ENCODE results near the gene SFMBT1.
"Not testable (repeated sequence)": the region's sequence is repeated elsewhere in the genome, so short reads cannot be mapped to it uniquely, and the experiment has no call there.

The SFMBT1 gene

DNA sequence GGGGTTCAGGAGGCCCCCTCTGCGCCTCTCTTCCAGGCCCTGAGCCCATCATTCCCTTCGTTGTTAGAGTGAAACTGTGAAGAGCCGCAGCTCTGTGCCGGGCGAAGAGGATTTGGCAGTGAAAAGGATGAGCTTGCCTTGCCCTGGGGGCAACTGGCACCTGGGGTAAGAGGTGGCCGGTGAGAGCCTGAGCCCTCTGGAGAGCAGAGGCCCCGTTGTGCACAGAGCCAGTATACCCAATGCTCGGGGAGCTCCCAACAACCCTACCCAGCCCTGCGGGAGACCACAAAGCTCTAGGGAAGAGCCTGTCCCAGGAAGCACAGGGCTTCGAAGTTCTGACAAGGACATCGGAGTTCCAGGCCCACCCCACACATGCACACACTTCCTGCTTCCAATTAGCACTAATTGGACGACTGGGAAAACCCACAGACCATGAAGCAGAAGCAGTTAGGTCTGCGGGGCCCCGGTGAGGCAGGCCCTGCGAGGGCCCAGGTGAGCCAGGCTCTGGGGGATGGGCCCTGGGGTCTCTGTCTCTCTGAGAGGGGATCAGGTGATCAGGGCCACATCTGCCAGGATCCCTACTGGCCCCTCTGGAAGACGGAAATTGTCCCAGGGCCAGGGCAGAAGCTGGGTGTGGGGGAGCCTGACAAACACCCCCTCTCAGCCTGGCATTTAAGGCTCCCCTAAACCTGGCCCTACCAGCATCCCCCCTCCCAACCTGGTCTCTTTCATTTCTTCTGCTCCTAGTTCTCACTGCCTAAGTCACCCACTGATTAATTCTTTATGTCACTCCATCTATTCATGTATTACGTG is 27.9 kb upstream of the SFMBT1 start:
- DNase-seq: no peak

DNA sequence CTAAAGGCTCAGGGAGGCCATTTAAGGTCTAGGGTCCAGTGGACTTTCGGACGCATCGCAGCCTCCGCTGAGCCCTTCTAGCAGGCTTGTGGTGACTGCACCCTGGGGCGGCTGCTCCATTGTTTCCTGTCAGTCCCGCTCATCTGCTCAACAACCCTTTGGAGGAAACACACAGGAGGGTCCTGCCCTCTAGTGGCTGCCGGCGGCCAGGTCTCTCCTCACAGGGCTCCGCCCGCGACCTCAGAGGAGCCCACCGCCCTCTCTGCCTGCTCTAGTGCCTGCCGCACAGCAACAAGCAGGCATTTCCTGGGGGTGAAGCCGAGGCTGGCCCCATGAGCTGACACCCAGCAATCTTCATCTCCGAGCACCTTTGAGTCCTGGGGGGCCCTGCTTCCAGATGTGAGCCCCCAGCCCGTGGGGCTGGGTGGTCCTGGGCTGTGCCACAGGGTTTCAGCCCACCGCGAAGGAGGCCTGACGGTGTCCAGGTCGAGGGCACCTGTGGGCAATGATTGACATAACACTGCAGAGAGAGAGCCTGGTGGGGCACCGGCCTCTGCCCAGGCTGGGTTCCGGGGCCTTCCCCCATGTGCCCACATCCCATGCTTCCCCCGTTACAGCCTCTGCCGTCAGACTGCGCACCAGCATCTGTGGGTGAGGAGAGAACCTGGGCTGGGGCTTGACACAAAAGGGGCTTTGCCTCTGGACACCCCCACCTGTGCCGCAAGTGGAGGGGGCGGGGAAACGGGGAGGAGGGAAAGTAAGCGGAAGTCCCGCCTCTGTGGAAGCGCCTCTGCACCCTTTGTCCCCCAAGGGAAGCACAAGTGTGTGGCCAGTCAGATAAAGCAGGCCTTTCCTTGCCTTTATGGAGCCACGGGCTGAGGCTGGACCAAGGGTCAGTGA is 27.0 kb upstream of the SFMBT1 start:
- peak; percentile 94 for DNase-seq

DNA sequence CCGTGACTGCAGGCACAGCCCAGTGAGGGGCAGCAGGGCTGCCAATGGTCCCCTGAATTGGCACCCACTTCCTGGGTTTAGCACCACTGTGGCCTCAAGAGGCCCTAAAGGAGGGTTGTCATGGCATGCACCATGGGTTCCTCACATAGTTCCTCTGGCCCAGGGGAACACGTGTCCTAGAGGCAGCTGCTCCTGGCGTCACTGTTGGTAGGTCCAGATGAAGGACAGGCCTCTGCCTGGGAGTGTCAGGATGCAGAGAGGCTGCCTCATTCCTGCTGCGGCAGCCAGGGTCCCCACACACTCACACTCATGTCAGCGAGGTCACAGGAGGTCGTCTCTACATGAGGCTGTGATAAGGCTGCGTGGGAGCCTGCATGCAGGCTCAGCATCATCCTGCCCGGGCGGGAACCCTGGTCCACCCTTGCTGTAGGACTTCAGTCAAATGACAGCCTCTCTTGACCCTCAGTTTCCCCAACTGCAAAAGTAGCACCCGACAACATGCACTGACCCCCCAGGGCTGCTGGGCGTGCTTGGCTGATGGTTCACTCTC is 26.1 kb upstream of the SFMBT1 start:
- DNase-seq: no peak

DNA sequence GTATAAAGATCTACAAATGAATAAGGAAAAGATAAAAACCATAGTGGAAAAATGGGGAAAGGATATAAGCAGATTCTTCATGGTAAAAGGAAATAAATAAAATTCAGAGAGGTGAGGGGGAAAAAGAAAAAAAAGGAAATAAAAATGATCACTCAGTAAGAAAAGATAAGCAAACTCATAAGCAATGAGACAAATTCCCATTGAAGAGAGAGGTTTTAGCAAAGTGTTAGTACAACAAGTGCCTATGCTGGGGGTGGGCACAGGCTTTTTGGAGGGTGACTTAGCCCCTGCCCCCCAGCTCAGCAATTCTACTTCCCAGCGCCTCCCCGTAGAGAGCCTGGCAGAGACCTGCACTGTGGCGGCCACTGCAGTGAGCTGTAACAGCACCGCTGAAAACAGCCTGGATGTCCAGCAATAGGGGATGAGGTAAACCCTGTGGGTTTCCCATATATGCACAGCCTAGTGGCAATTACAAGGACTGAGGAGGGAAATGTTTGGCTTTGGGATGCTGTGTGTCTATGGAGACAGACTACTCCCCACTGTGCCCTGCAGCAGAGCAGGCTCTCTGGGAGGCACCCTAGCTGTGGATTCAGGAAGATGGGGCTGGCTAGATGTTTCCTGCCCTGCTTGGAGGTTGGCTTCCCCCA is 23.7 kb upstream of the SFMBT1 start:
- no peak for DNase-seq

DNA sequence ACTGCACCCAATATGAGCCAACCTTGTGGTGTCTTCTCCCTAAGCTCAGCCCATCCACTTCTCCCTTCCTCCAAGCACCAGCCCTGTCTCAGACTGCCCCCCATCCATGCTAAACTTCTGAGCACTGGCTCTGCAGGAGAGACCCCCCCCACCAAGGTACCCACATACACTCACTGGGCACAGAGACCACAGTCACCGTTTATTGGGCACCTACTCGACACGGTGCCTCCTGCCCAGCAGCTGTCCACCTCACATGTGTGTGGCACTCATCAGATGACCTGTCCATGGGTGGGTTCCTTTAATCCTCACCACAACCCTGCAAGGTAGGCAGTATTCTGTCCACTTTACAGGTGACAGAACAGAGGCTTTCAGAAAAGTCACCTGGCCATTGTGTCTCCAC is 22.3 kb upstream of the SFMBT1 start:
- DNase-seq: no peak

DNA sequence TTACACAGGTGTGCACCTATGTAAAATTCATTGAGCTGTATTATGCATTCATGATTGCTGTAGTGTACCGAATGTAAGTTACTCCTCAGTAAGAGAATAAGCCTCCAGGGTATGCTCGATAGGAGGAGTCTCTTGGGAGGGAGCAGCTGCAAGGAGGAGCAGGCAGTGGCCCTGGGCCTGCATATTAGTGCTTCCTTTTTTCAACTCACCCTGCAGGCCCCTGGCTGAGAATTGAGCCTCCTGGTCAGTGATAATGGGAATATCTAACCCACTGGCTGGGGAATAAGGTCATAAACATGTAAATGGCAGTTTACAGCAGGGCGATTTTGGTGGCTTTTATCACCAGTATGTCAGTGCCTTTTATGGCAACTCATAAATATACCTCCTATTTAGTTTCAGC is 21.7 kb upstream of the SFMBT1 start:
- DNase-seq: no peak

DNA sequence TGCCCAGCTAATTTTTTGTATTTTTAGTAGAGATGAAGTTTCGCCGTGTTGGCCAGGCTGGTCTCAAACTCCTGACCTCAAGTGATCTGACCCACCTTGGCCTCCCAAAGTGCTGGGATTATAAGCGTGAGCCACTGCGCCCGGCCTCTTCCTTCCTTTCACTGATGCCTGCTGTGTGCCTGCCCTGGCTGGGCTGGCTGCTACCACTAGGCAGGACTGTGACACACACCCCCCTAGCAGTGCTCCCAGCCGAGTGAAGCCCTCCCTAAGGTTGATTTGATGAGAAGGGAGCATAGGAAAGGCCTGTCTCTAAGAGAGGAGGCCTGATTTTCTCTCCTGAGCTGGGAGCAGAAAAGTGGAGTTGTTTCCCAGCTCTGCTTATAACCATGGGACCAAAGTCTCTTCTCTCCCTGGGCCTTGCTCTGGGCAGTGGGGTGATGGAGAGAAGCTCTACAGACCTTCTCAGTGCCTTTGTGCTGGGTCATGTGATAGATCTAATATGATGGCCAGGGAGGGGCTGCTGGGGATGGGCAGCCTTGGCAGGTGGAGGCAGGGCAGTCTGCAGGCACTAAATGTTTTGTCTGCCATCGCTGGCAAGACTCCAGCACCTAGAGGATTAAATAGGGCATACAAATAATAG is 20.1 kb upstream of the SFMBT1 start:
- no peak for DNase-seq

DNA sequence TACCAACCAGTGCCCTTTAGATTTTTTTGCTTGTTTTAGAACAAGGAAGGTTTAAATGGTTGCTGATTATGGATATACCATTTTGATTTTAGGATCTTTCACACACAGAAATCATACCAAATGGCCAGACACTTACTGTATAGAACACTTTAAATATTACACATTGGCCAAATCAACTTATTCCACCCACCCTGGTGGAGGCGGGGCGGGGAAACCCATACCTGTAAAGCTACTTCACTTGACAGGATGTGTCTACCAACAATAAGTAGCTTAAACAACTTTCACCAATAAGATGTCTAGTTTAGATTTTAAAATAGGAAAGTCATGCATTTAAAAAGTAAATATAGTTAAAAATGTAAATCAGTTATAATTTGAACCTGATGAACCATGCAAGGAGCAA is 17.0 kb upstream of the SFMBT1 start:
- DNase-seq: no peak

DNA sequence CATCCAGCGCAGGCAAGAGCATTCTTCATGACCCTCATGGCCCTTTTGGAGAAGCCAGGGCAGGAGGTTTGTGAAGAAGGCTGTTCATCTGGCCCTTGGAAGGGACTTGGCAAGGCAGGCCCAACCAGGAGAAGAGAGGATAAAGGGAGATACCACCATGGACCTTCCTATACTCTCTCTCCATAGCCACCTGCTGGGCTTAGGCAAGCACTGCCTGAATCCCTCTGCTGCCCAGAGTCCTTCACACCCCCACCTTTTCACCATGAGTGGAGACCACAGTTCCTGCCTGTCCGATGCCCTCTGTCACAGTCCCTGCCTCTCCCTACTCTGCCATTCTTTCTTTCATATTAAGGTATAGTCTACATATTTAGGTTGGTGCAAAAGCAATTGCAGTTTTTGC is 10.6 kb upstream of the SFMBT1 start:
- peak; percentile 53 for DNase-seq

DNA sequence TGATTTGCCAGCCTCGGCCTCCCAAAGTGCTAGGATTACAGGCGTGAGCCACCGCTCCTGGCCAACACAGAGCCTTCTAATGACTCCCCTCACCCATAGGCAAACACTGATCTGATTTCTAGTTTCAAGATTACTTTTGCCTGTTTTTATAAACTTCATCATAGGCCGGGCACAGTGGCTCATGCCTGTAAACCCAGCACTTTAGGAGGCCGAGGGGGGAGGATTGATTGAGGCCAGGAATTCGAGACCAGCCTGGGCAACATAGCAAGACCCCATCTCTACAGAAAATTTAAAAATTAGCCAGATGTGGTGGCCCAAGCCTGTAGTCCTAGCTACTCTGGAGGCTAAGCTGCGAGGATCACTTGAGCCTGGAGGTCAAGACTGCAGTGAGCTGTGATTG is 8.4 kb upstream of the SFMBT1 start:
- DNase-seq: not testable (repeated sequence)

DNA sequence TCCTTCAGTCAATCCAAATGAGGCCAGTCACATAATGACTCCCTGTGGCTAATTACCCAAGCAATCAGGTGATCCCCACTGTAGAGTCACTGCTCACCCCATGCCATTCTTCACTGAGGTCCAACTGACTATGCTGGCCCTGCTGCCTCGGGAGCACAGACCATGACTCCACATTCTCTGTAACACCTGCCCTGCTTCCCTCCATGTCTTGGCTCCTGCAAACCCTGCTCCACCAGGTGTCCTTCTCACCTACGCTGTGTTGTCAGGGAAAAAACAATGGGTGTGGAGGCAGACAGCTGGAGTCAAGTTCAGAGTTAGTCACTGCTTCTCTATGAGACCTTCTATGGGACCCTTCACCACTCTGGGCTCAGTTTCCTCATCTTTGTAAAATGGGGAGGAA is 6.1 kb upstream of the SFMBT1 start:
- DNase-seq: no peak

DNA sequence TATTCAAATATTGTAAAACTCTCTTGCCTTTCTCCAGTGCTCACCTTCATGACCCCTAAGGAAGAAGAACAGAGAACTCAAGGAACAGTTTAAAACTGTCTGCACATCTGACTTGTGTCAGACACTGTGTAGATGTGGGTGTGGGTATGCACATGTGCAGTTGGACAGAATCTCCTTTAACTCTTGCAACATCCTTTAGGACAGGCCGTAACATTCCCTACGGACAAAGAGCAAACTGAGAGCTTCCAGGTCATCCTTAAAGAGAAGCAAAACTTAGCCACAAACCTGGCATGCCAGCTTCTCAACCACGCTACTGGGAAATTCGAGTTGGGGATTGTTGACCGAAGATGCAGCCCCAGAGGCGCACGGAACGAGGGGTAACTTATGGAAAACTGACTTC is 4.1 kb upstream of the SFMBT1 start:
- DNase-seq: no peak

DNA sequence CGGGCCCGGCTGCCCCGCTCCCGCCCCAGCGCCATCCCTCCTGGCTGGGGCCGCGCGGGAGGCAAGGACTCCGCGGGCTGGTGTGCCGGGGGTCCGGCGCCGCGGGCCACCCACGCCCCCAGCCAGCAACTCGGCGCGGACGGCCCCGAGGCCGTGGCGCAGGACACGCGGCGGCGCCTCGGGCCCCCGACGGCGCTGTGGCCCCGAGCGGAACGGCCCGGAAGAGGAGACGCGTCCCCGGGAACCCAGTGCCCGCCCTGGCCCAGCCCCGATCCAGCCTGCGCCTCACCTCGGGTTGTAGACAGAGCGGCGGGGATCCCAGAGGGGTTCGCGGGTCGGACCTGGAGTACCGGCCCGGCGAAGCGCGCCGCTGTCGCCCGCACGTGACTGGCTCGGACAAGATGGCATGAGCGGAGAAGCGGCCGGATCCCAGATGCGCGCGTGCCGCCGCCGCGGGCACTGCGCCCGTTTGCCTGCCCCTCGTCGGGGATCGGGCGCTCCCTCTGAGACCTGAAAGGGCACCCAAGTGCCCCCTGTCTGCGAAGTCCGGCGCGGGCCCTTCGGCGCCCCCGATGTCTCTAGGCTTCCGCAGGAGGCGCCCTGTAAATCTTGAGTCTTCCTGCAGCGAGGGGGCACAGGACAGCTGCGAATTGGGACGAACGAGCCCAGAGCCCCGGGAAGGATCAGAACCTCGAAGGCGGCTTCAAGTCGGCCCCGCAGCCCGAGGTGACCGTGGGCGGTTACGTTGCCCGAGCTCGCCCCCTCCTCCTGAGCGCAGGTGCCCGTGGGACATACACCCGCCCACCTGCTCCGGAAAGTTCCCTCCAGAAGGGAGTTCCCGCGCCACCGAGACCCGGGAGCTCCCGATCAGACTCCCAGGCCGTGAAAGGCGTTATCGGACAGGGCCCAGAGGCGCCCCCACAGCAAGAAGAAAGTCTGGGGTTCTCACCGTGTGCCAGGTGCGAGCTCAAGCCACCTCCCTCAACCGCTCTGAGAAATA is 598 bp upstream of the SFMBT1 start:
- DNase-seq: peak; percentile 86

DNA sequence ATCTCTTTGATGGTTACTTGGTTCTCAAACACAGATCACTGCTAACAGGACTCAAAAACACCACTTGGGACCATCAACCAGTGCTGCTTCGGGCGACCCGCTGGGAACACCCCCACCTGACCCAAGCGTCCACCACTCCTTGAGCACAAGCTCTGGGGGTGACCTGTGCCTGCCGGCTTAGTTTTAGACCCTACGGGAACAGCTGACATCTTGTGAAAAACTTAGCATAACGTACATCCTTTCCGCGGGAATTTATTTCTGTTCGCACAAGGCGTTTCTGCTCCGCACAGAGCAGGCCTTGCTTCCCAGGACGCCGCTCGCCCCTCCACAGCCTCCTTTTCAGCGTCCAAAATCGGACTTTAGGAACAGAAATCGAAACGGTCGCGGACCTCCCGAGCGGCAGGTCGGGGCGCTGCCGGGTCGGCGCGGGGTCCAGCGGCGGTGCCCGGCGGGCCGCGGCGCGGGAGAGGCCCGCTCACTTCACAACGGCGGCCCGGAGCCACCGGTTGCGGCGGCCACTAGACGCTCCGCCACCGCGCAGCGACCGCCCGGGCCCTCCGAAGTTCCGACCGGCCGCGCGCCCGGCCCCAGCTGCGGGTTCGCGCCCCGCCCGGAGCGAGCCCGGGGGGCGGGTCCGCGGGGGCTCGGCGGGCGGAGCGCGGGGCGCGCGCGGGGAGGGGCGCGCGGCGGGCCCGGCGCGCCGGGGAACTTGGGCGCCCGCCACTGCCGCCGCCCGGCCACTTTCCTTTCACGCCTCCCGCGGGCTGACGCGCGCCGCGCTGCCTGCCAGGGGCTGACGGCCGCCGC is 959 bp downstream of the SFMBT1 start:
- peak; percentile 75 for DNase-seq

DNA sequence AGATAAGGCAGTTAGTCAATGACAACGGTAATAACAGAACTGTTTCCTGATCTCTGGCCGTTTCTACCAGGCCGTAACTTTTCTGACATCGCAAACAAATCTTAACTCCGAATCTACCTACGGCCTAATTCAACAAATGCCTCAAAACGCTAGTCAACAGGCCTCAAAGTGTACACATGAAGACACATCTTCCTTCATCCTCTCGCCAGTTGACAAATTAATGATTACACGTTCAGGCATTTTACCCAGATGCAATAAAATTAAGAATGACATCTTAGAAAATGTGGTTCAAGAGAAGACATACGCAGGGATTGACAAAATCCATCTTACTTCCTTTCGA is 1.5 kb downstream of the SFMBT1 start:
- DNase-seq: no peak

DNA sequence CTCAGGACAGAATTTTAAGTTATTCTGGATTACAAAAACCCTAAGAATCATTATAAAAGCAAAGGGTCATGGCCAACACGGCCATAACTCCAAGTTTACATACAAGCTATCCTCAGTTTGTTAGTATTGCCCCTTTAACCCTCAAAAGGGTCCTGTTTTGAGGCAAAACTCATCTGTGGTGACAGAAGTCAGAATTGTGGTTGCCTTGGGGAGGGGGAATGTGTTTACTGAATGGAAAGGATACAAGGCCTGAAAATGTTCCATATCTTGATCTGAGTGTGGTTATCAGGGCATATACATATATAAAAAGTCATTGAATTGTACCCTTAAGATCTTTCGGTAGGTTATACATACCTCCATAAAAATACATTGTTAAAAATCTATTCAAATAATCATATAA is 2.1 kb downstream of the SFMBT1 start:
- no peak for DNase-seq

DNA sequence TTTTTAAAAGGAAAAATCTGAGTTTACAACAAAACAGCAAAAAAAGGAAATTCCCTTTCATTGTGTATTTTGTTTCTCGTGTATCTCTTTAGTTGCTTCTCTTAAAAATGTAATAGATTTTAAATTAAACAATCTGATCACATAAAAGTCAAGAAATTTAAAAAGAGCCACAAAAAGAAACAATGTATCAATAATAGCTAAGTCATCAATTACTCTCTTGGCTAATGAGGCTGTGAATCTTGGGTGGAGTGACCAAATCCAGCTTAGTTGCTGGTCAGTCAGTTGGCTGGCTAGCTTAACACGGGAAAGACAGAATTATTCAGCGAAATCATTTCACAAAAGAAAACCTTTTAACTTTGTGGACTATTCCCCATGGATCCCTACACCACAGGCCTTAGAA is 3.2 kb downstream of the SFMBT1 start:
- no peak for DNase-seq

DNA sequence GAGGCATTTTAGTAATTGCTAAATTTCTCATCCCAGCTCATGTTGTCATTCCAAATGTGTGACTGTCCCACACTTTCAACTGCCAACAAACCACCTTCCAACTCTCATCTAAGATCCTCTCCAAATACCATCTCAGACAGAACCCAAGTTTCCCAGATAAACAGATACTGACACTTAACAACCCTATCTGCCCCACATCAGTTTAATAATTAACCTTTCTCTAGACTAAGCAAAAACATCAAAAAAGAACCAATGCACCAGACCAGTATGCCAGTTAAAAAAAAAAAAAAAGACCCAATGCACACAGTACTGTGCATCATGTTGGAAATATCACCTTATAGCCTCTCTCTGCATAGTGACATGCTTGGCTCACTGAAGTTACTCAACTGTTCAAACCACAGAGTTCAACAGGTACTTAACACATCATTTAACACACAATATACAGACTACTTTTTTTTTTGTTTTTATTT is 5.5 kb downstream of the SFMBT1 start:
- DNase-seq: no peak

DNA sequence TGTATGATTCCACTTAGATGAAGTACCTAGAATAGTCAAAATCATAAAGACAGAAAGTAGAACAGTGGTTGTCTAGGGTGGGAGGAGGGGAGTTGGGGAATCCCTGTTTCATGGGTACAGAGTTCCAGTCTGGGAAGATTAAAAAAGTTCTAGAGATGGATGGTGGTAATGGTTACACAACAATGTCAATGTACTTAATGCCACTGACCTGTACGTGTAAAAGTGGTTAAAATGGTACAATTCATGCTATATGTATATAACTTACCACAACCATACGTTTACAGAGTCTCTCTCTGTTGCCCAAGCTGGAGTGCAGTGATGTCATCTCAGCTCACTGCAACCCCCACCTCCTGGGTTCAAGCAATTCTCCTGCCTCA is 6.5 kb downstream of the SFMBT1 start:
- no peak for DNase-seq

DNA sequence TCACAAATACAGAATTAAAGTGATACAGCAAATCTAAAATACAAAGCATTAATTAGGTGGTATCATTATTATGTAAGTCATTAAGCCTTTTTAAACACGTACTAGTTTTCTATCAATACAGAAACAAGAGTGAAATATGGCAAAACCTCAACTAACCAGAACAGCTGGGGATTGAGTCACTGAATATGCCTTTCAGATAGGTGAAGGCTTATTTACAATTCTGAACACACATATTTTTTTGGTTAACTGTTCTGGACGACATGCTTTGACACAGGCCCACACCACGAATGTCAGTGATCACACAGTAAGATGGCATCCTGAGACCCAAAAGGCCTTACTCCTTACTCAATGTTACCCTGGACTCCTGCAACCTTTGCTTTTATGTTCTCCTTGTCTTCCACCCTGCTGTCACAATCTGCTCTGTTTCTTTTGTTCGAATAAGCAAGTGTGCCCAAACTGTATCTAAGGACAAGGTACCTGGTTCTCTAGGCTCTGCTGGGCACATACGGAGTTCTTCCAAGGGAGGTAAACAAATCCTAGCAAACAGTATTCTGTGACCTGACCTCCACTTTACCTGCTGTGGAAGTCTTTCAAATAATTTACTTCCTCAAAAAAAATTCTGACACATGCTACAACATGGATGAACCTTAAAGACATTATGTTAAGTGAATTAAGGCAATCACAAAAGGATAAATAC is 7.0 kb downstream of the SFMBT1 start:
- no peak for DNase-seq
